IgD-negative memory B cell (primary cell): ENCODE data around the gene CEMIP2. TPM values are rescaled to one million over a fixed set of nuclear protein-coding genes. Genes with fewer than 3 reads are reported as not detected.
"Not testable (repeated sequence)": the region's sequence is repeated elsewhere in the genome, so short reads cannot be mapped to it uniquely, and the experiment has no call there.

Experiments
- H3K27ac Mint-ChIP-seq, 3 donors: one replicate each; pipeline ENCODE4 v1.8.0; 2020 to 2022; ENCODE audit warnings: mild to moderate bottlenecking in 3 of 3, mixed read lengths in 3 of 3, moderate library complexity in 1 of 3
- H3K27me3 Mint-ChIP-seq: one replicate; pipeline ENCODE4 v1.8.0; 2021; ENCODE audit warnings: mixed read lengths
- H3K36me3 Mint-ChIP-seq: one replicate; pipeline ENCODE4 v1.8.0; 2020; ENCODE audit warnings: mild to moderate bottlenecking, mixed read lengths
- H3K4me1 Mint-ChIP-seq, 3 donors: one replicate each; pipeline ENCODE4 v1.8.0; 2020 to 2022; ENCODE audit warnings: mixed read lengths in 3 of 3, mild to moderate bottlenecking in 1 of 3
- H3K4me3 Mint-ChIP-seq, 4 donors: one replicate each; pipeline ENCODE4 v1.8.0; 2020 to 2022; ENCODE audit warnings: mild to moderate bottlenecking in 4 of 4, mixed read lengths in 4 of 4, moderate library complexity in 3 of 4
- H3K9me3 Mint-ChIP-seq, 3 donors: one replicate each; pipeline ENCODE4 v1.8.0; 2020 to 2021; ENCODE audit warnings: mixed read lengths in 3 of 3, mild to moderate bottlenecking in 1 of 3
- polyA plus RNA-seq: library from polyadenylated mRNA; unstranded; fragments of 300-500 nt; fragmentation: Illumina TruSeq; gene quantifications from one replicate; pipeline ENCODE4 v1.2.3, GENCODE V29; 2021

CEMIP2 gene
- polyA plus RNA-seq, 1 donor from 2014 or later = 7.3 TPM

- peak overlapping the region in 1 of 4 donors; percentile 77 for H3K4me3 Mint-ChIP-seq
- peaks cover 4% of the 10 kb centered on the region for H3K27me3 Mint-ChIP-seq
- peaks cover 2% of the 10 kb centered on the region for H3K36me3 Mint-ChIP-seq
- peaks cover 10 to 24% (median 17%) of the 10 kb centered on the region in 3 donors for H3K4me1 Mint-ChIP-seq
- H3K9me3 Mint-ChIP-seq = peaks cover 0 to 1% (median 0%) of the 10 kb centered on the region in 3 donors
- H3K27ac Mint-ChIP-seq = peak overlapping the region in 1 of 3 donors; percentile 28
Measured at GRCh38 chr9:71675105-71675856, 93.0 kb downstream of the CEMIP2 start.

DNA sequence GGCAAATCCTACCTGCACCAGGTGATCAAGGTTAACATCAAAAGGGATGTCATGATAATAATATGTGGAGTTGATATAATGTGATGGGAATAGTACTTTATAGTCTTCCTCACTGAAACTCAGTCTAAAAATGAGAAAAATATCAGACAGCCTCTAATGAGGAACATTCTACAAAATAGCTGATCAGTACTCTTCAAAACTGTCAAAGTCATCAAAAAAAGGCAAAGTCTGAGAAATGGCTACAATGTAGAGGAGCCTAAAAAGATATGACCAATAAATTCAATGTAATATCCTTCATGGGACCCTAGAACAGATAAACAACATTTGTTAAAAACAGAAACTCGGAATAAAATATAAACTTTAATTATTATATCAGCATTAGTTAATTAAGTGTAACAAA is 95.7 kb downstream of the CEMIP2 start:
- Mint-ChIP-seq H3K4me3 (no peak overlapping the region), H3K36me3 (no peaks in the 10 kb centered on the region), H3K4me1 (peaks cover 10 to 17% (median 16%) of the 10 kb centered on the region in 3 donors), H3K9me3 (peaks cover 0 to 4% (median 2%) of the 10 kb centered on the region in 3 donors), H3K27me3 (peaks cover 12% of the 10 kb centered on the region), H3K27ac (no peak overlapping the region)

GRCh38 chr9:71671289-71671688 is 97.0 kb downstream of the CEMIP2 start:
- H3K4me3 Mint-ChIP-seq = no peak overlapping the region
- H3K36me3 Mint-ChIP-seq = no peaks in the 10 kb centered on the region
- H3K9me3 Mint-ChIP-seq = peaks cover 0 to 4% (median 2%) of the 10 kb centered on the region in 3 donors
- H3K27ac Mint-ChIP-seq = no peak overlapping the region
- H3K27me3 Mint-ChIP-seq = peaks cover 12% of the 10 kb centered on the region
- H3K4me1 Mint-ChIP-seq = peaks cover 5 to 12% (median 7%) of the 10 kb centered on the region in 3 donors

DNA sequence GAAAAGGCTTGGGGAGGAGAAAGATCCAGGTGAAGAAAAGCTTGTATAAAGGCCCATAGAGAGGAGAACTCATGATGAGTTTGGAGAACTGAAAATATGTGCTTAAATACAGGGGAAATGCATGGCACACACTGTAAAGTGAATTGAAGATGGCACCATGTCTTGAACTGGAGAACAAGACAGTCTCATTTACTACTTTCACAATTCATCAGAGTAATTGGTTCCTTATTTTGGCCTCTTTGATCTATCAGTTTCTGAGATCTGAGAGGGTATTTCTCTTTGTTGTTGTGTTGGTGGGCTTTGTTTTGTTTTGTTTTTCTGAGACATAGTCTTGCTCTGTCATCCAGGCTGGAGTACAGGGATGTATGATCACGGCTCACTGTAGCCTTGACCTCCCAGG is 98.2 kb downstream of the CEMIP2 start:
- H3K9me3 Mint-ChIP-seq = peaks cover 0 to 4% (median 2%) of the 10 kb centered on the region in 3 donors
- H3K27ac Mint-ChIP-seq = no peak overlapping the region

GRCh38 chr9:71669284-71669995 is 98.9 kb downstream of the CEMIP2 start:
- Mint-ChIP-seq H3K36me3 (no peaks in the 10 kb centered on the region), H3K9me3 (peaks cover 0 to 3% (median 2%) of the 10 kb centered on the region in 3 donors), H3K4me1 (no peaks in the 10 kb centered on the region), H3K4me3 (no peak overlapping the region), H3K27me3 (peaks cover 12% of the 10 kb centered on the region), H3K27ac (no peak overlapping the region)

More for the DNA sequence above, 98.2 kb downstream of the CEMIP2 start:
- Mint-ChIP-seq H3K4me3 (no peak overlapping the region), H3K4me1 (peaks cover 0 to 3% (median 0%) of the 10 kb centered on the region in 3 donors), H3K27me3 (peaks cover 12% of the 10 kb centered on the region), H3K36me3 (no peaks in the 10 kb centered on the region)

DNA sequence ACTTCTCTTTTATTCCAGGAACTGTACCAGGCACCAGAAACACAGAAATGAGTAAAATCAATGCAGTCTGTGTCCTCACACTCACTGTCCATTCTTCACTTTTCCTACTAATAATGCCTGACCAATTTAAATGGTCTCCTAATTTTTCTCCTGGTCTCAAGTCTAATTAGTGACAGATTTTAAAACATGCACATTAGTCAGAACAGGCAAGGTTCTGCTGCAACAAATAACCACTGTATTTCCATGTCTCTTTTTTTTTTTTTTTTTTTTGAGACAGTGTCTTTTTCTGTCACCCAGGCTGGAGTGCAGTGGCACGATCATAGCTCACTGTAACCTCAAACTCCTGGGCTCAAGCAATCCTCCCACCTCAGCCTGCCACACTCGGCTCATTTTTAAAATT is 99.6 kb downstream of the CEMIP2 start:
- no peak overlapping the region for H3K4me3 Mint-ChIP-seq
- no peaks in the 10 kb centered on the region for H3K36me3 Mint-ChIP-seq
- peaks cover 13% of the 10 kb centered on the region for H3K27me3 Mint-ChIP-seq
- H3K9me3 Mint-ChIP-seq = peaks cover 0 to 3% (median 2%) of the 10 kb centered on the region in 3 donors
- H3K4me1 Mint-ChIP-seq = no peaks in the 10 kb centered on the region
- no peak overlapping the region for H3K27ac Mint-ChIP-seq

DNA sequence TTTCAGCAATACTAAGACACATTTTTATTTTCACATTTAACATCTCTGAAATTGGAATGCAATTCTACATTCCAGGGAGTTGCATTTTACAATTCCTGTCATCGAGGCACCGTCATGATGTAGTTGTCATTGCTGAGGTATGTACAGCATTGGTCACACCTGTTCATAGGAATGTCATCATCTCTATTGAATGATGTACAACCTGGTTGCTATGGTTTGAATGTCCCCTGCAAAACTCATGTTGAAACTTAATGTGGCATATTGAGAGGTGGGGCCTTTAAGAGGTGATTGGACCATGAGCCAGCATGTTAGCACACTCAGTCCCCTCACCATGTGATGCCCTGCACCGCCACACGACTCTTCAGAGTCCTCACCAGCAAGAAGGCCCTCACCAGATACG is 103.1 kb downstream of the CEMIP2 start:
- H3K4me1 Mint-ChIP-seq = no peaks in the 10 kb centered on the region
- no peaks in the 10 kb centered on the region for H3K36me3 Mint-ChIP-seq
- H3K4me3 Mint-ChIP-seq = no peak overlapping the region
- H3K9me3 Mint-ChIP-seq = peaks cover 0 to 5% (median 3%) of the 10 kb centered on the region in 3 donors
- H3K27me3 Mint-ChIP-seq = peaks cover 11% of the 10 kb centered on the region
- H3K27ac Mint-ChIP-seq = no peak overlapping the region

- peaks cover 6% of the 10 kb centered on the region for H3K27me3 Mint-ChIP-seq
- H3K27ac Mint-ChIP-seq = no peak overlapping the region
- no peak overlapping the region for H3K4me3 Mint-ChIP-seq
- H3K9me3 Mint-ChIP-seq = peaks cover 0 to 4% (median 3%) of the 10 kb centered on the region in 3 donors
- H3K4me1 Mint-ChIP-seq = no peaks in the 10 kb centered on the region
- H3K36me3 Mint-ChIP-seq = no peaks in the 10 kb centered on the region
Measured at GRCh38 chr9:71664566-71664965, 103.7 kb downstream of the CEMIP2 start.

DNA sequence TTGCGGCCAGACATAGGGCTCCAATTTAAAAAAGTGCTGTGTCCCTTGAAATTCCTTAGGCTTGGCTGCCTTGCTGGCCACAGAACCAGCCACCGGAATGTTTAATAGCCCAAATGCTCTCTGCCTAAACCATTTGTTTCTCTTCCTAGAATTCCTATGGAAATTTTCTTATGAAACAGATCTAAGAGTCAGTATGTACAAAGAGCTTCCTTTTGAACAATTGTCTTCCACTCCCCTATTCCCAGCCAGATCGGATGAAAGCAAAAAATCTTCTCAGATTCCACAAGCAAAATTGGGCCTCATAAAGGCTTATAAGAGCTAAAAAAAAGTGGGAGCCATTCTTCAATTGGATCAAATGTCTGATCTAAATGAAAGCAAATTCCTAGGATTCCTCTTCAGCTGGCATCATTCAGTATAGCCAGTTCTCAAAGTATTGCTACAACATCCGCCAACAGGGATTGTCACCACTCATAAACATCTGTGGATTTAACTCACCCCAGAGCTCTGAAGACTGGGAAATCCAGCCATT is 104.3 kb downstream of the CEMIP2 start:
- Mint-ChIP-seq H3K36me3 (no peaks in the 10 kb centered on the region), H3K27ac (no peak overlapping the region), H3K27me3 (peaks cover 5% of the 10 kb centered on the region), H3K4me1 (no peaks in the 10 kb centered on the region), H3K9me3 (peaks cover 0 to 3% (median 3%) of the 10 kb centered on the region in 3 donors), H3K4me3 (no peak overlapping the region)

DNA sequence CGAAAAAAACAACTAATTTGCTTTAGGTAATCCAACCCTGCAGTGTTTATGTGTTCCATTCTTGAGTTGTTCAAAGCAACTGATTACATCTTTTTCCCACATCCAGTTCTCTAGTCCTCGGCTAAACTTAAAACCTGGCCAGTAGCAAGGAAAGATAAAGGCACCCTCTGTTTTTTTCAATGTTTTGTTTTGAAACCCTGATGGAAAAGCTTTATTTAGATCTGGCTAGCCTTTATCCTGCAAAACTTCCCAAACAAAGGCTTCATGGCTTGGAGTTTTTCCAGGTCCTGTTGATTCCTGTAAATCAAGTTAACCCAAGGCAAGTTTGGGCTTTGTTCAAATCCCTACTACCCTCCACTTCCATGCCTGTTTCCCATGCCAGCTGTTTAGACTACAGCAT is 105.1 kb downstream of the CEMIP2 start:
- no peaks in the 10 kb centered on the region for H3K4me1 Mint-ChIP-seq
- no peaks in the 10 kb centered on the region for H3K36me3 Mint-ChIP-seq
- no peak overlapping the region for H3K4me3 Mint-ChIP-seq
- peaks cover 0 to 4% (median 2%) of the 10 kb centered on the region in 3 donors for H3K9me3 Mint-ChIP-seq
- no peak overlapping the region for H3K27ac Mint-ChIP-seq
- H3K27me3 Mint-ChIP-seq = peaks cover 5% of the 10 kb centered on the region

DNA sequence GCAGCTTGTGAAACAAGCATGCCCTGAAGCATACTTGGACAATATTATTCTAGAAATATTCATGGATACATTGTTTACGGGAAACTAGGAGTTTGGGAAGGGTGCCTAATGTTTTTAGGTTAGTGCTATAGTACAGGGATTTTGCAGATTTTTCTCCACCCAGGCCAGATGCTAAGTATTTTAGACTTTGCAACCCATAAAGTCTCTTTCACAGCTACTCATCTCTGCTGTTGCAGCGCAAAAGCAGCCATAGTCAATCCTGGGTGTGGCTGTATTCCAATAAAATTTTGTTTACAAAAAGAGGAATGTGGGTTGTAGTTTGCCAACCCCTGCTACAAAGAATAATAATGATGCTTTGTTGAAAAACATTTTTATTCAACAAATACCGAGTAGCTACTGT is 106.2 kb downstream of the CEMIP2 start:
- peaks cover 3 to 13% (median 12%) of the 10 kb centered on the region in 3 donors for H3K9me3 Mint-ChIP-seq
- no peak overlapping the region for H3K27ac Mint-ChIP-seq
- peaks cover 0 to 2% (median 0%) of the 10 kb centered on the region in 3 donors for H3K4me1 Mint-ChIP-seq
- H3K36me3 Mint-ChIP-seq = peaks cover 2% of the 10 kb centered on the region
- peaks cover 8% of the 10 kb centered on the region for H3K27me3 Mint-ChIP-seq
- no peak overlapping the region for H3K4me3 Mint-ChIP-seq

GRCh38 chr9:71657276-71657675 is 111.0 kb downstream of the CEMIP2 start:
- not testable (repeated sequence) for H3K4me1 Mint-ChIP-seq, H3K4me3 Mint-ChIP-seq, H3K36me3 Mint-ChIP-seq, H3K27ac Mint-ChIP-seq
- Mint-ChIP-seq H3K9me3 (peaks cover 9 to 19% (median 18%) of the 10 kb centered on the region in 3 donors), H3K27me3 (peaks cover 10% of the 10 kb centered on the region)

- Mint-ChIP-seq H3K4me3 (no peak overlapping the region), H3K9me3 (peaks cover 9 to 19% (median 18%) of the 10 kb centered on the region in 3 donors), H3K4me1 (peaks cover 0 to 4% (median 3%) of the 10 kb centered on the region in 3 donors), H3K27me3 (peaks cover 10% of the 10 kb centered on the region), H3K27ac (no peak overlapping the region), H3K36me3 (peaks cover 5% of the 10 kb centered on the region)
Measured at GRCh38 chr9:71656496-71656895, 111.8 kb downstream of the CEMIP2 start.

DNA sequence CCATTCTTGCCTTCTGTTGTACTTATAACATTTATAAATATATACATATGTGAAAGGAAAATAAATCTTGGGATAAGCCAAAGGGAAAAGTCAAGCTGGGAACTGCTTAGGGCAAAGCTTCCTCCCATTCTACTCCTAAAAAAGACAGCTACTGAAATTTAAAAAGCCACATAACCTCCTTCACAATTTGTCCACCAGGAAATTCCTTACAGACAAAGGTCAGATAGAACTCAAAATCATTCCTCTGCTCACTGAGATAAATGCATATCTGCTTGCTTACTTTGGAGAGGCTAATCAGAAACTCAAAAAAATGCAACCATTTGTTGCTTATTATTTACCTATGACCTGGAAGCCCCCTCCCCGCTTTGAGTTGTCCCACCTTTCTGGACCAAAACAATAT is 112.5 kb downstream of the CEMIP2 start:
- Mint-ChIP-seq H3K9me3 (peaks cover 9 to 19% (median 18%) of the 10 kb centered on the region in 3 donors), H3K27me3 (peaks cover 10% of the 10 kb centered on the region), H3K4me1 (peaks cover 0 to 4% (median 3%) of the 10 kb centered on the region in 3 donors), H3K36me3 (peaks cover 5% of the 10 kb centered on the region), H3K4me3 (no peak overlapping the region), H3K27ac (no peak overlapping the region)

- peaks cover 7% of the 10 kb centered on the region for H3K36me3 Mint-ChIP-seq
- peaks cover 0 to 4% (median 3%) of the 10 kb centered on the region in 3 donors for H3K4me1 Mint-ChIP-seq
- H3K4me3 Mint-ChIP-seq = no peak overlapping the region
- no peak overlapping the region for H3K27ac Mint-ChIP-seq
- H3K27me3 Mint-ChIP-seq = peaks cover 8% of the 10 kb centered on the region
- H3K9me3 Mint-ChIP-seq = peaks cover 9 to 19% (median 15%) of the 10 kb centered on the region in 3 donors
Measured at GRCh38 chr9:71655141-71655540, 113.2 kb downstream of the CEMIP2 start.
